HG02623 (cell line): ENCODE measurements around the gene ACER3.
"Not testable (repeated sequence)": the region's sequence is repeated elsewhere in the genome, so short reads cannot be mapped to it uniquely, and the experiment has no call there.

ENCODE experiments used
- ATAC-seq: cut with Tn5 transposase; IDR thresholded peaks from one replicate; pipeline ENCODE4 v1.9.1; 2021; ENCODE audit warnings: moderate library complexity; ENCODE audit not compliant: unreplicated experiment

Gene ACER3

GRCh38 chr11:76919467-76919866 lies 58.7 kb downstream of the ACER3 start:
- no peak for ATAC-seq

GRCh38 chr11:76919887-76920746 lies 59.4 kb downstream of the ACER3 start:
- no peak for ATAC-seq

- ATAC-seq: no peak
These were observed 66.4 kb downstream of the ACER3 start for GRCh38 chr11:76927160-76927559.

- ATAC-seq: no peak
These were observed 74.3 kb downstream of the ACER3 start for GRCh38 chr11:76935042-76935441.

GRCh38 chr11:76939219-76939631 lies 78.5 kb downstream of the ACER3 start:
- ATAC-seq: no peak

GRCh38 chr11:76944225-76944624 lies 83.5 kb downstream of the ACER3 start:
- no peak for ATAC-seq

GRCh38 chr11:76946223-76946622 lies 85.5 kb downstream of the ACER3 start:
- no peak for ATAC-seq

GRCh38 chr11:76947190-76947589 lies 86.5 kb downstream of the ACER3 start:
- no peak for ATAC-seq

GRCh38 chr11:76947800-76948199 lies 87.1 kb downstream of the ACER3 start:
- ATAC-seq: no peak

GRCh38 chr11:76955459-76956114 lies 94.9 kb downstream of the ACER3 start:
- ATAC-seq: no peak

- ATAC-seq: no peak
These were observed 102.1 kb downstream of the ACER3 start for GRCh38 chr11:76962583-76963416.

GRCh38 chr11:76963417-76964168 lies 102.9 kb downstream of the ACER3 start:
- not testable (repeated sequence) for ATAC-seq

- no peak for ATAC-seq
These were observed 111.3 kb downstream of the ACER3 start for GRCh38 chr11:76972051-76972450.

- no peak for ATAC-seq
These were observed 113.6 kb downstream of the ACER3 start for GRCh38 chr11:76974179-76974891.

GRCh38 chr11:76975513-76975912 lies 114.8 kb downstream of the ACER3 start:
- ATAC-seq: no peak

GRCh38 chr11:76977791-76978190 lies 117.1 kb downstream of the ACER3 start:
- ATAC-seq: no peak

- ATAC-seq: no peak
These were observed 117.5 kb downstream of the ACER3 start for GRCh38 chr11:76978239-76978638.

GRCh38 chr11:76978818-76979217 lies 118.1 kb downstream of the ACER3 start:
- no peak for ATAC-seq

GRCh38 chr11:76980196-76980595 lies 119.5 kb downstream of the ACER3 start:
- no peak for ATAC-seq

GRCh38 chr11:76984743-76985142 lies 124.0 kb downstream of the ACER3 start:
- no peak for ATAC-seq
